Neutrophil (primary cell): ENCODE measurements around the gene MCIDAS.

Source experiments
- H3K27ac ChIP-seq: fragments of 200-600 bp; sonication (generic); 2 replicates; pipeline ENCODE4 v1.5.1; 2016; ENCODE audit warnings: mild to moderate bottlenecking, moderate library complexity
- H3K27me3 ChIP-seq: fragments of 200-600 bp; sonication (generic); 2 replicates; pipeline ENCODE4 v1.6.0; 2016; ENCODE audit warnings: mild to moderate bottlenecking
- H3K36me3 ChIP-seq: fragments of 200-600 bp; sonication (generic); 2 replicates; pipeline ENCODE4 v1.5.1; 2017
- H3K4me1 ChIP-seq, 2 experiments: fragments of 200-600 bp in 1 of 2; sonication (generic) in 1 of 2; 1 replicate in 1 of 2; 2 replicates in 1 of 2; pipeline versions ENCODE4 v1.5.1 to v1.6.1; 2013 to 2016; ENCODE audit warnings: low read depth in 1 of 2, low read length in 1 of 2, mild to moderate bottlenecking in 1 of 2, moderate library complexity in 1 of 2; ENCODE audit not compliant: control insufficient read depth in 1 of 2, insufficient read depth in 1 of 2
- H3K4me3 ChIP-seq, 2 experiments: fragments of 200-600 bp in 1 of 2; sonication (generic) in 1 of 2; 1 replicate in 1 of 2; 2 replicates in 1 of 2; pipeline ENCODE4 v1.5.1; 2013 to 2016; ENCODE audit warnings: low read depth in 1 of 2, low read length in 1 of 2, mild to moderate bottlenecking in 1 of 2, moderate library complexity in 1 of 2
- H3K9me3 ChIP-seq: fragments of 200-600 bp; sonication (generic); 2 replicates; pipeline ENCODE4 v1.5.1; 2016
- TF ChIP-seq, protein P1 (sequence below): fragments of 200-600 bp; sonication (generic); IDR thresholded peaks from 2 replicates; pipeline ENCODE4 v1.5.1; 2016; ENCODE audit warnings: antibody characterized with exemption

MCIDAS gene

DNA sequence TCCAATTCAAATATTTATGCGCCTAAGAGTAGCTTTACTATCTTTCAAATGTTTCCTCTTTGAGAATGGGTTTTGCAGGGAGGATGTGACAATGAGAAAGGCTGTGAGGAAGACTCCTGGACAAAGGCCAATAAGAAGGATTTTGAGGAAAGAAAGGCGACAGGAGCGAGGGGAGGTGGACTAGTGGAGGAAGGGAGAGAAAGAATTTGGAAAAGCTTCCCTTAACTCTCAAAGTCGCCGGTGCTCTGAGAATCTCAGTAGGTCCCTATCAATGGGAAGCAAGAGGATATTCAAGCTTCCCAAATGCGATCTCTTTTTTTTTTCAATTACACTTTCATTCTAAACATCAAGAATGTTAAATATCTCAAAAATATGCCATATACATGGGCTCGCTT is 51.3 kb downstream of the MCIDAS start:
- TF ChIP-seq, protein P1, sequence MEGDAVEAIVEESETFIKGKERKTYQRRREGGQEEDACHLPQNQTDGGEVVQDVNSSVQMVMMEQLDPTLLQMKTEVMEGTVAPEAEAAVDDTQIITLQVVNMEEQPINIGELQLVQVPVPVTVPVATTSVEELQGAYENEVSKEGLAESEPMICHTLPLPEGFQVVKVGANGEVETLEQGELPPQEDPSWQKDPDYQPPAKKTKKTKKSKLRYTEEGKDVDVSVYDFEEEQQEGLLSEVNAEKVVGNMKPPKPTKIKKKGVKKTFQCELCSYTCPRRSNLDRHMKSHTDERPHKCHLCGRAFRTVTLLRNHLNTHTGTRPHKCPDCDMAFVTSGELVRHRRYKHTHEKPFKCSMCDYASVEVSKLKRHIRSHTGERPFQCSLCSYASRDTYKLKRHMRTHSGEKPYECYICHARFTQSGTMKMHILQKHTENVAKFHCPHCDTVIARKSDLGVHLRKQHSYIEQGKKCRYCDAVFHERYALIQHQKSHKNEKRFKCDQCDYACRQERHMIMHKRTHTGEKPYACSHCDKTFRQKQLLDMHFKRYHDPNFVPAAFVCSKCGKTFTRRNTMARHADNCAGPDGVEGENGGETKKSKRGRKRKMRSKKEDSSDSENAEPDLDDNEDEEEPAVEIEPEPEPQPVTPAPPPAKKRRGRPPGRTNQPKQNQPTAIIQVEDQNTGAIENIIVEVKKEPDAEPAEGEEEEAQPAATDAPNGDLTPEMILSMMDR = no peak
- Histone ChIP-seq H3K27ac (no peak overlapping the region), H3K9me3 (no peaks in the 10 kb centered on the region), H3K36me3 (no peaks in the 10 kb centered on the region), H3K27me3 (peaks cover 100% of the 10 kb centered on the region), H3K4me1 (peaks cover 28 to 29% of the 10 kb centered on the region in 2 experiments), H3K4me3 (no peak overlapping the region)

DNA sequence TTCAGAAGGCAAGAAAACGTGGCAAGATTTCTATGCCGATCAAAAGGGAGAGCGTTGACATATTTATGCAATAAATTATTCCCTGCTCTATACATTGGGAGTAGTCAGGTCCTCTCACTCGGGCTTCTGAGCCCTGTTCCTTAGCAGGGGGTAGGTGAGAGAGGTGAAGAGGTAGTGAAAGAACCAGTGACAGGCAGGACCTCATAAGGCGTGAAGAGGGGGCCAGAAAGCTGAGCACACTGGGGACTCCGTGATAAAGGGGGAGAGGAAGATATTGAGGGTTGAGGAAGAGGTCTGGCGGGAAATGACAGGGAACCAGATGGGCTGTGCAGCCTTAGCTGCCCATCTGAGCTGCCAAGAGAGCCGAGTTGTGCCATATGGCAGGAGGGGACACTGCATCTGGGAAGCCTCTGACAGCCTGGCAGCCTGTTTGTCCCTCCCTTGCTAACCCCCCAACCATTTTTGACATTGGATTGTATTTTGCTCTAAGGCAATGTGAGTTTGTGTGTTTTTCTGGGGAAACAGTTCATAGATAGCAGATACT is 53.4 kb downstream of the MCIDAS start:
- no peaks in the 10 kb centered on the region for H3K36me3 ChIP-seq
- peaks cover 28 to 29% of the 10 kb centered on the region in 2 experiments for H3K4me1 ChIP-seq
- no peak overlapping the region for H3K27ac ChIP-seq
- TF ChIP-seq, protein P1 = no peak
- peak overlapping the region; percentile 52 to 61 for H3K4me3 ChIP-seq
- peaks cover 100% of the 10 kb centered on the region for H3K27me3 ChIP-seq
- H3K9me3 ChIP-seq = no peaks in the 10 kb centered on the region

DNA sequence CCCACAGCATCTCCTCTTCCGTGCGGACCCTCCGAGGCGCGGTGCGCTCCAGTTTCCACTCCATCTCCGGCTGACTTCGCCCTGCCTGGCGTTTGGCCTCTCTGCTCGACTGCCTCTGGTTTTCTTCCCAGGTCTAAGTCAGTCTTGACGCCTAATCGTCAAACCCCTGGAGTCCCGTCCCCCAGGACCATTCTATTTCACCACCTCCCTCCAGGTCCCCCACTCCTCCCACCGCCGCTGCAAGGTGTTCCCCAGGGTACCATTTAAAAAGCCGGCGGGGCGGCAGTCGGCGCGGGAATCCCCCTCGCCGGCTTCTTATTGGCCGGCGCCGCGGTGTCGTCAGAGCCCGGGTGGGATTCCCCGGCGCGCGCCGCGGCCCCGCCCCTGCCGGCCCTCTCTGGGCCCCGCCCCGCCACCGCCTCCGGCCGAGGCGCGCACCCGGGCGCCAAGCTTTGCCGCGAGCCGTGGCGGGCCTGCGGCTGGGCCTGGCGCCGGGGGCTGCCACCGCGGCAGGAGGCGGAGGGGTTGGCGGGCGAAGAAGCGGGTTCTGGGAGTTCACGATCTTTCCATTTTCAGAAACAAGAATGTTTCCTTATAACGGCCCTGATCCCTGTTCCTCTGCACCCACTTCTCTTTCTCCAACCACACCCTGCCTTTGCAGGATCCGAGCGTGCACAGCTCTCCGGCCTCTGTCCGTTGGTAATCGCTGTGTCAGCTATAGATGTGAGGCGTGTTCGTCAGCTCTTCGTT is 54.0 kb downstream of the MCIDAS start, which contains the start of gene CDC20B:
Gene CDC20B (minus strand): TSS at position 241 of the 750 bp plus-strand sequence. CDS start 177 bp downstream, at position 64.
- no peak within 1 kb of the TSS for H3K27ac ChIP-seq
- H3K9me3 ChIP-seq = no peaks in the 10 kb centered on the region
- peaks cover 28 to 29% of the 10 kb centered on the region in 2 experiments for H3K4me1 ChIP-seq
- TF ChIP-seq, protein P1 = no peak
- no peaks in the 10 kb centered on the region for H3K36me3 ChIP-seq
- H3K4me3 ChIP-seq = peak within 1 kb of the TSS; percentile 52 to 61
- peaks cover 100% of the 10 kb centered on the region for H3K27me3 ChIP-seq

DNA sequence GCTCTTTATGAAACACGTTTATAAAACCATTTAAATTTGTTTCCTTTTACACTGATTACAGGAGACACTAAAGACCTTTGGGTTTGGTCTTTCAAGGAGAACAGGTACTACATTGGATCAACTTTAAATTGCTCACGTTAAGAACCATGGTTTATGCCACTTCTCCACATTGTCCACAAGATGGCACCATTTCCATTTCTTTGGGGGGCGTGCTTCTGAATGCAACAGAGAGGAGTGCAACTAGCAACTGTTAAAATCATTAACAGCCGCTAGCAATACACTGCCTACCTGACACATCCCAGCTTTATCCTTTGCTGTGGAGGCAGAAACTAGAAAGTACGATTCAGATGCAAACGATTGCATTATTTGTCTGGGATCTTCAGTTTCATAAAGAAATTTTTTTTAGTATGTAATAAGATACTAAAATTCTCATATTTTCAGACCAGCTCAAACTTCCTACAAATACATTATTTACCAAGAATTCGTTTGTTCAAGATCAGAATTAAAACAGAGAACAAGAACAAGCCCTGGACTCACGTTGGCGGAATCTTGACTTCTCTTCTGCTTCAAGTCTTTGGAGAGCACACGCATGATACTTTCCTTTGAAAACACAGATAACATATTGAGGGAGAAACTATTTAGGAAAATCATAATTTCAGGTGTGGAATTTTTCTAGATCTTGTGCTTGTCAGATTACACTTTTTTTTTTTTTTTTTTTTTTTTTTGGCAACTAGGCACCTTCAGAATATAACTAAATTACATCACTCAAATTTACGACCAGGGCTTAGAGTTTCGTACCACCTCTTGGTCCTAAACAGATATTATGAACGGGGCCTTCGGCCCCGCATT is 54.8 kb downstream of the MCIDAS start:
- H3K4me3 ChIP-seq = peak overlapping the region; percentile 52 to 61
- H3K27ac ChIP-seq = no peak overlapping the region
- peaks cover 28 to 29% of the 10 kb centered on the region in 2 experiments for H3K4me1 ChIP-seq

DNA sequence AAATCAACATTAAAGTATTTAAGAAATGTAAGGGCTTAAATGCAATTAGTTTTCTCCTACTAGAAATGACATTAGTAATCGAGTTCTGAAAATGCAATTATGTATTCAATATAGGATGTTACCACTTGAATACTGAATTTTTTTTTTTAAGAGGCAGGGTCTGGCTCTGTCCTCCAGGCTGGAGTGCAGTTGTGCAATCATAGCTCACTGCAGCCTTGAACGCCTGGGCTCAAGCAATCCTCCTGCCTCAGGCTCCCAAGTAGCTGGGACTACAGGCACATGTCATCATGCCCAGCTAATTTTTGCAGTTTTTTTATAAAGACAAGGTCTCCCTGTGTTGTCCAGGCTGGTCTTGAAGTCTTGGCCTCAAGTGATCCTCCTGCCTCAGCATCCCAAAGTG is 55.6 kb downstream of the MCIDAS start:
- TF ChIP-seq, protein P1 = no peak
- H3K4me1 ChIP-seq = peaks cover 24 to 25% of the 10 kb centered on the region in 2 experiments
- no peak overlapping the region for H3K27ac ChIP-seq
- H3K9me3 ChIP-seq = no peaks in the 10 kb centered on the region
- no peak overlapping the region for H3K4me3 ChIP-seq
- peaks cover 100% of the 10 kb centered on the region for H3K27me3 ChIP-seq
- no peaks in the 10 kb centered on the region for H3K36me3 ChIP-seq

More for the DNA sequence above, 54.8 kb downstream of the MCIDAS start:
- Histone ChIP-seq H3K36me3 (no peaks in the 10 kb centered on the region), H3K27me3 (peaks cover 100% of the 10 kb centered on the region), H3K9me3 (no peaks in the 10 kb centered on the region)
- TF ChIP-seq, protein P1 = peak; percentile 39
